Gastrocnemius medialis (tissue), 4 donors: Measurements from ENCODE around the gene MORN1.

ENCODE experiments used
- CTCF ChIP-seq, 5 experiments: fragments of 450-650 bp in 3 of 5; fragments of 200-600 bp in 2 of 5; sonication (generic) in 2 of 5; IDR thresholded peaks in 4 of 5; conservative IDR thresholded peaks in 1 of 5; 1 replicate in 4 of 5; 2 replicates in 1 of 5; pipeline ENCODE4 v1.5.1; 2016 to 2019; ENCODE audit warnings: antibody characterized with exemption in 5 of 5, mild to moderate bottlenecking in 3 of 5, moderate library complexity in 3 of 5
- POLR2A ChIP-seq, 2 donors: fragments of 450-650 bp; IDR thresholded peaks; one replicate each; pipeline ENCODE4 v1.6.1; 2017; ENCODE audit warnings: antibody characterized with exemption in 2 of 2, mild to moderate bottlenecking in 2 of 2, moderate library complexity in 2 of 2

GRCh38 chr1:2376261-2376741 is 15.1 kb downstream of the MORN1 start:
- TF ChIP-seq CTCF (IDR thresholded peaks at IDR 0.05 in 4 of 5, conservative IDR thresholded peaks at IDR 0.05 in 1 of 5) = no peak
- TF ChIP-seq POLR2A (IDR thresholded peaks at IDR 0.05) = no peak
